GM19395 (cell line): Measurements from ENCODE around the gene GOLGA8R.
"Not testable (repeated sequence)": the region's sequence is repeated elsewhere in the genome, so short reads cannot be mapped to it uniquely, and the experiment has no call there.

Experiments used
- ATAC-seq: cut with Tn5 transposase; IDR thresholded peaks from one replicate; pipeline ENCODE4 v1.9.1; 2021; ENCODE audit warnings: mild to moderate bottlenecking, moderate library complexity; ENCODE audit not compliant: unreplicated experiment

GOLGA8R gene

GRCh38 chr15:30414160-30414559 is at the start of gene GOLGA8R:
TSS of gene GOLGA8R (minus strand) at chr15:30414260. CDS start at chr15:30414162, 98 bp downstream.
- not testable (repeated sequence) for ATAC-seq

- ATAC-seq, result not testable (repeated sequence)
Observed at GRCh38 chr15:30463849-30464248, 49.8 kb upstream of the GOLGA8R start.

- not testable (repeated sequence) for ATAC-seq
Observed at GRCh38 chr15:30462176-30462575, 48.1 kb upstream of the GOLGA8R start.

- not testable (repeated sequence) for ATAC-seq
Observed at GRCh38 chr15:30452702-30453101, 38.6 kb upstream of the GOLGA8R start.

- not testable (repeated sequence) for ATAC-seq
Observed at GRCh38 chr15:30438348-30438747, 24.3 kb upstream of the GOLGA8R start.

GRCh38 chr15:30435878-30436277 is 21.8 kb upstream of the GOLGA8R start:
- not testable (repeated sequence) for ATAC-seq

- ATAC-seq, result not testable (repeated sequence)
Observed at GRCh38 chr15:30420723-30421122, 6.7 kb upstream of the GOLGA8R start.

- ATAC-seq, result not testable (repeated sequence)
Observed at GRCh38 chr15:30407636-30408035, 6.4 kb downstream of the GOLGA8R start.

- not testable (repeated sequence) for ATAC-seq
Observed at GRCh38 chr15:30398988-30399387, 15.1 kb downstream of the GOLGA8R start.

- not testable (repeated sequence) for ATAC-seq
Observed at GRCh38 chr15:30393664-30393991, 20.4 kb downstream of the GOLGA8R start.

GRCh38 chr15:30392766-30393663 is 21.0 kb downstream of the GOLGA8R start, which contains the start of gene CHRFAM7A:
TSS of gene CHRFAM7A (minus strand) at chr15:30393540. CDS start at chr15:30383351, 10,189 bp downstream.
- not testable (repeated sequence) for ATAC-seq

GRCh38 chr15:30386318-30386887 is 27.7 kb downstream of the GOLGA8R start:
- not testable (repeated sequence) for ATAC-seq

- ATAC-seq, result not testable (repeated sequence)
Observed at GRCh38 chr15:30377082-30377413, 37.0 kb downstream of the GOLGA8R start.

GRCh38 chr15:30376375-30377081 is 37.5 kb downstream of the GOLGA8R start:
- not testable (repeated sequence) for ATAC-seq

GRCh38 chr15:30375872-30376271 is 38.2 kb downstream of the GOLGA8R start:
- ATAC-seq, result not testable (repeated sequence)

GRCh38 chr15:30374862-30375261 is 39.2 kb downstream of the GOLGA8R start:
- not testable (repeated sequence) for ATAC-seq

- not testable (repeated sequence) for ATAC-seq
Observed at GRCh38 chr15:30368271-30368670, 45.8 kb downstream of the GOLGA8R start.

- not testable (repeated sequence) for ATAC-seq
Observed at GRCh38 chr15:30367246-30367645, 46.8 kb downstream of the GOLGA8R start.

GRCh38 chr15:30361404-30361803 is 52.7 kb downstream of the GOLGA8R start:
- not testable (repeated sequence) for ATAC-seq

GRCh38 chr15:30360990-30361389 is 53.1 kb downstream of the GOLGA8R start:
- not testable (repeated sequence) for ATAC-seq

- ATAC-seq, result not testable (repeated sequence)
Observed at GRCh38 chr15:30355043-30355442, 59.0 kb downstream of the GOLGA8R start.
